ENCODE results near the gene SP8. TPM values are rescaled to one million over a fixed set of nuclear protein-coding genes. Genes with fewer than 3 reads are reported as not detected.

Gene SP8
- total and polyA plus RNA-seq, 11 donors, result not detected

- WGBS, 4 donors, result 49 to 61% (median 56%) methylated on average over 5 of the region's 5 CpGs
- Histone ChIP-seq H3K4me3 (no peak overlapping the region), H3K36me3 (no peaks in the 10 kb centered on the region), H3K27ac (no peak overlapping the region), H3K27me3 (peaks cover 37 to 78% (median 60%) of the 10 kb centered on the region in 9 donors), H3K9me3 (peaks cover 0 to 3% (median 0%) of the 10 kb centered on the region in 12 donors), H3K4me1 (peaks cover 0 to 23% (median 7%) of the 10 kb centered on the region in 12 donors)
- TF ChIP-seq CTCF (IDR thresholded peaks at IDR 0.05) (no peak), POLR2A (IDR thresholded peaks at IDR 0.05) (no peak)
- no peak for ATAC-seq
- no peak for DNase-seq
- intact Hi-C loops (cut with DNase I), result no loop called here
Measured at GRCh38 chr7:20799566-20800366, 13.1 kb upstream of the SP8 start.

GRCh38 chr7:20798694-20799121, 12.0 kb upstream of the SP8 start:
- WGBS, 4 donors, result 5 to 9% (median 7%) methylated on average over 15 of the region's 15 CpGs
- intact Hi-C loops (cut with DNase I), result no loop called here

GRCh38 chr7:20798081-20798693, 11.5 kb upstream of the SP8 start:
- Histone ChIP-seq H3K36me3 (no peaks in the 10 kb centered on the region), H3K9me3 (no peaks in the 10 kb centered on the region), H3K27ac (no peak overlapping the region), H3K4me1 (peaks cover 0 to 23% (median 7%) of the 10 kb centered on the region in 12 donors), H3K4me3 (peak overlapping the region; percentile 14 to 60 (median 46)), H3K27me3 (peaks cover 53 to 89% (median 76%) of the 10 kb centered on the region in 9 donors)
- DNase-seq, result peak in 2 of 5 donors; percentile 29 to 65
- ATAC-seq, result peak in 3 of 4 donors; percentile 52 to 90 (median 69)
- no peak for TF ChIP-seq CTCF (IDR thresholded peaks at IDR 0.05)
- no peak for TF ChIP-seq POLR2A (IDR thresholded peaks at IDR 0.05)
- 1 to 3% (median 1%) methylated on average over 37 to 77 of the region's 77 CpGs for WGBS, 4 donors
- intact Hi-C loops (cut with DNase I), result no loop called here

More at GRCh38 chr7:20798694-20799121, 12.0 kb upstream of the SP8 start:
- TF ChIP-seq POLR2A (IDR thresholded peaks at IDR 0.05) (no peak), CTCF (IDR thresholded peaks at IDR 0.05) (no peak)
- Histone ChIP-seq H3K4me1 (peaks cover 0 to 23% (median 7%) of the 10 kb centered on the region in 12 donors), H3K9me3 (no peaks in the 10 kb centered on the region), H3K27ac (no peak overlapping the region), H3K4me3 (peak overlapping the region in 10 of 12 donors; percentile 14 to 60 (median 50)), H3K27me3 (peaks cover 48 to 84% (median 71%) of the 10 kb centered on the region in 9 donors), H3K36me3 (no peaks in the 10 kb centered on the region)
- ATAC-seq, result no peak
- no peak for DNase-seq

GRCh38 chr7:20797462-20798080, 10.9 kb upstream of the SP8 start:
- peaks cover 57 to 94% (median 82%) of the 10 kb centered on the region in 9 donors for H3K27me3 ChIP-seq
- WGBS, 4 donors, result 1 to 3% (median 2%) methylated on average over 35 to 40 of the region's 40 CpGs
- H3K4me1 ChIP-seq, result peaks cover 0 to 23% (median 7%) of the 10 kb centered on the region in 12 donors
- ATAC-seq (peak in 2 of 4 donors; percentile 13 to 29), DNase-seq (no peak)
- TF ChIP-seq CTCF (IDR thresholded peaks at IDR 0.05) (no peak), POLR2A (IDR thresholded peaks at IDR 0.05) (no peak)
- H3K36me3 ChIP-seq, result no peaks in the 10 kb centered on the region
- no peak overlapping the region for H3K27ac ChIP-seq
- intact Hi-C loops (cut with DNase I), result no loop called here
- H3K9me3 ChIP-seq, result no peaks in the 10 kb centered on the region
- H3K4me3 ChIP-seq, result peak overlapping the region in 11 of 12 donors; percentile 12 to 60 (median 49)

All from heart left ventricle (tissue), 16 donors.